ENCODE results near the gene SOX6.
"Not testable (repeated sequence)": the region's sequence is repeated elsewhere in the genome, so short reads cannot be mapped to it uniquely, and the experiment has no call there.

Gene SOX6

GRCh38 chr11:16397390-16397789 is 41.0 kb upstream of the SOX6 start:
- Mint-ChIP-seq H3K27me3 (ENCODE audit: low read depth, poor library complexity) (peaks cover 11% of the 10 kb centered on the region), H3K27ac (no peak overlapping the region), H3K4me3 (no peak overlapping the region), H3K4me1 (peaks cover 6% of the 10 kb centered on the region), H3K36me3 (ENCODE audit: low read depth) (no peaks in the 10 kb centered on the region), H3K9me3 (no peaks in the 10 kb centered on the region)
- DNase-seq: no peak
- TF ChIP-seq CTCF (IDR thresholded peaks at IDR 0.05): no peak

- Mint-ChIP-seq H3K9me3 (no peaks in the 10 kb centered on the region), H3K27ac (no peak overlapping the region), H3K27me3 (ENCODE audit: low read depth, poor library complexity) (peaks cover 11% of the 10 kb centered on the region), H3K4me3 (no peak overlapping the region), H3K4me1 (no peaks in the 10 kb centered on the region), H3K36me3 (ENCODE audit: low read depth) (no peaks in the 10 kb centered on the region)
- TF ChIP-seq CTCF (IDR thresholded peaks at IDR 0.05): no peak
- no peak for DNase-seq
Observed at GRCh38 chr11:16395601-16396000, 39.3 kb upstream of the SOX6 start.

- Mint-ChIP-seq H3K36me3 (ENCODE audit: low read depth) (no peaks in the 10 kb centered on the region), H3K9me3 (no peaks in the 10 kb centered on the region), H3K4me1 (no peaks in the 10 kb centered on the region), H3K4me3 (no peak overlapping the region), H3K27ac (no peak overlapping the region), H3K27me3 (ENCODE audit: low read depth, poor library complexity) (peaks cover 11% of the 10 kb centered on the region)
- TF ChIP-seq CTCF (IDR thresholded peaks at IDR 0.05): no peak
- DNase-seq: no peak
Observed at GRCh38 chr11:16394947-16395346, 38.6 kb upstream of the SOX6 start.

GRCh38 chr11:16393340-16393739 is 37.0 kb upstream of the SOX6 start:
- DNase-seq: no peak
- Mint-ChIP-seq H3K27me3 (ENCODE audit: low read depth, poor library complexity) (peaks cover 11% of the 10 kb centered on the region), H3K36me3 (ENCODE audit: low read depth) (no peaks in the 10 kb centered on the region), H3K4me3 (no peak overlapping the region), H3K9me3 (no peaks in the 10 kb centered on the region), H3K4me1 (no peaks in the 10 kb centered on the region), H3K27ac (no peak overlapping the region)
- TF ChIP-seq CTCF (IDR thresholded peaks at IDR 0.05): no peak

- Mint-ChIP-seq H3K36me3 (ENCODE audit: low read depth) (no peaks in the 10 kb centered on the region), H3K4me3 (no peak overlapping the region), H3K9me3 (no peaks in the 10 kb centered on the region), H3K27ac (no peak overlapping the region), H3K4me1 (no peaks in the 10 kb centered on the region), H3K27me3 (ENCODE audit: low read depth, poor library complexity) (peaks cover 11% of the 10 kb centered on the region)
- DNase-seq: no peak
- TF ChIP-seq CTCF (IDR thresholded peaks at IDR 0.05): no peak
Observed at GRCh38 chr11:16392616-16393015, 36.3 kb upstream of the SOX6 start.

GRCh38 chr11:16390826-16391225 is 34.5 kb upstream of the SOX6 start:
- DNase-seq: not testable (repeated sequence)

More at GRCh38 chr11:16390826-16391225, 34.5 kb upstream of the SOX6 start:
- not testable (repeated sequence) for H3K36me3 Mint-ChIP-seq (ENCODE audit: low read depth); H3K4me1 Mint-ChIP-seq; H3K27ac Mint-ChIP-seq; H3K27me3 Mint-ChIP-seq (ENCODE audit: low read depth, poor library complexity); H3K9me3 Mint-ChIP-seq; H3K4me3 Mint-ChIP-seq

Data from nephron progenitor cell (in vitro differentiated cells).